Measurements from ENCODE around the gene PTP4A2. TPM values are rescaled to one million over a fixed set of nuclear protein-coding genes. Genes with fewer than 3 reads are reported as not detected.
"Not testable (repeated sequence)": the region's sequence is repeated elsewhere in the genome, so short reads cannot be mapped to it uniquely, and the experiment has no call there.

PTP4A2 gene
- total and polyA plus RNA-seq, 2 of the 8 experiments (the other 6 are each of a cell fraction or from before 2014, with no cell fraction given), result 87.4 to 214 TPM

DNA sequence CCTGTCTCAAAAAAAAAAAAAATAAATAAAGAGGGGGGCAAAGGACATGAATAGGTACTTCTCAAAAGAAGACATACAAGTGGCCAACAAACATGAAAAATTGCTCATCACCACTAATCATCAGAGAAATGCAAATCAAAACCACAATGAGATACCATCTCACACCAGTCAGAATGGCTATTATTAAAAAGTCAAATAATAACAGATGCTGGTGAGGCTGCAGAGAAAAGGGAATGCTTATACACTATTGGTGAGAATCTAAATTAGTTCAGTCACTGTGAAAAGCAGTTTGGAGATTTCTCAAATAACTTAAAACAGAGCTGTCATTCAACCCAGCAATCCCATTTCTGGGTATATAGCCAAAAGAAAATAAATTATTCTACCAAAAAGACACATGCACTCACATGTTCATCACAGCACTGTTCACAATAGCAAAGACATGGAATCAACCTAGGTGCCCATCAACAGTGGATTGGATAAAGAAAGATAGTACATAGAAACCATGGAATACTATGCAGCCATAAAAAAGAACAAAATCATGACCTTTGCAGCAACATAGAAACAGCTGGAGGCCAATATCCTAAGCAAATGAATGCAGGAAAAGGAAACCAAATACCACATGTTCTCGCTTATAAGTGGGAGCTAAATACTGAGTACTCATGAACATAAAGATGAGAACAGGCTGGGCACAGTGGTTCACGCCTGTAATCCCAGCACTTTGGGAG, 42.5 kb downstream of the PTP4A2 start:
- H3K79me2 ChIP-seq (ENCODE audit: control insufficient read depth in 1 of 2, insufficient read depth in 2 of 2, low read length in 2 of 2); H2BK15ac ChIP-seq (ENCODE audit: low read length); H3K27ac ChIP-seq (ENCODE audit: low read depth, low read length); H4K91ac ChIP-seq (replicated peaks; ENCODE audit: insufficient read length, low read length); FAIRE-seq; H3K4me2 ChIP-seq (ENCODE audit: insufficient read depth in 1 of 2, low read depth in 2 of 2, low read length in 2 of 2); H4K5ac ChIP-seq (ENCODE audit: insufficient read length, low read depth, low read length); H2BK12ac ChIP-seq (ENCODE audit: low read depth, low read length); H4K20me1 ChIP-seq (replicated peaks in 1 of 2; ENCODE audit: control insufficient read depth in 1 of 2, insufficient read depth in 2 of 2, low read length in 2 of 2); H3K36me3 ChIP-seq (ENCODE audit: control insufficient read depth in 2 of 4, insufficient read depth in 4 of 4, low read length in 3 of 4); H2BK120ac ChIP-seq (replicated peaks; ENCODE audit: low read depth, low read length); H3K4me1 ChIP-seq (replicated peaks in 1 of 4; ENCODE audit: control insufficient read depth in 3 of 4, insufficient read depth in 4 of 4, low read length in 3 of 4); DNase-seq (ENCODE audit: low read depth in 1 of 2, low spot score in 2 of 2); H3K9me3 ChIP-seq (ENCODE audit: insufficient read depth in 2 of 2, low read depth in 1 of 2, low read length in 1 of 2); H3K27me3 ChIP-seq (replicated peaks in 1 of 4; ENCODE audit: control insufficient read depth in 3 of 4, extremely low read depth in 1 of 4, insufficient read depth in 3 of 4, low read length in 3 of 4); H2AFZ ChIP-seq (ENCODE audit: low read length); H2BK5ac ChIP-seq (ENCODE audit: low read depth, low read length); H3K9ac ChIP-seq (replicated peaks in 1 of 4; ENCODE audit: extremely low read depth in 1 of 4, low read depth in 3 of 4, low read length in 3 of 4); H3K23ac ChIP-seq (ENCODE audit: insufficient read length); H4K8ac ChIP-seq (ENCODE audit: extremely low read depth, insufficient read depth, low read length); H2AK5ac ChIP-seq (ENCODE audit: low read depth, low read length); H3K18ac ChIP-seq (ENCODE audit: extremely low read depth, low read length); H3K23me2 ChIP-seq (ENCODE audit: low read depth, low read length); POLR2A ChIA-PET (ENCODE audit: partially characterized antibody); H3K79me1 ChIP-seq (ENCODE audit: low read depth, low read length); H3K4ac ChIP-seq (replicated peaks; ENCODE audit: insufficient read length, low read depth, low read length); H2BK20ac ChIP-seq (ENCODE audit: low read length); H3K56ac ChIP-seq (replicated peaks; ENCODE audit: insufficient read length, low read depth, low read length); H3K4me3 ChIP-seq (ENCODE audit: extremely low read depth in 1 of 4, insufficient read depth in 2 of 4, low read depth in 3 of 4, low read length in 4 of 4); H3K14ac ChIP-seq (ENCODE audit: insufficient read length): not testable (repeated sequence)
- CTCF ChIA-PET (ENCODE audit: partially characterized antibody), result interaction anchor here (0.6 to 1.2 kb wide), 3 partner anchors 8 to 80 kb away, joined by 3 to 4 read pairs (median 3); partner anchors contain the start of gene SPOCD1
- WGBS, 2 experiments (ENCODE audit: extremely low coverage in 1 of 2, insufficient coverage in 1 of 2, insufficient read length in 1 of 2, insufficient replicate concordance in 2 of 2, low coverage in 1 of 2, low lambda C conversion rate in 2 of 2, missing lambda C conversion rate in 1 of 2), result 87% methylated on average over 2 of the region's 2 CpGs; no CpG with 5 or more reads in 1 of the 2 experiments
